ENCODE data around the gene PACSIN2. TPM values are rescaled to one million over a fixed set of nuclear protein-coding genes. Genes with fewer than 3 reads are reported as not detected.

The PACSIN2 gene
- total RNA-seq, 1 experiment from 2014 or later: 60.2 TPM

DNA sequence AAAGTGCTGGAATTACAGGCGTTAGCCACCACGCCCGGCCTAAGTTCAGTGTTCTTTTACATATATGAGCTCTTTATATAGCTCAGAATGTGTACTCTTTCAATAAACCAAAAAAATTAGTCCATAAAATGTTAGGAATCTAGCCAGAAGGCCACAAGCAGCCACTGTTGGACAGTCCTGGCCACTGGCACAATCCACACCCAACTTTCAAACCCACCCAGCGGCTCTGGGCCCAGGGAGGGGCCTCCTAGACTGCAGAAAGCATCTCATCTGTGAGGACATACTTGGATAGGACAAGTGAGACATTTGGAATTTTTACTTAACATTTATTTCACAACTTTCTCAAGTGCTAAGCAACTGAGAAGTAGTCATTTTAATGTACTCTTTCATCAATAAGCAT, 6.4 kb downstream of the PACSIN2 start:
- Histone ChIP-seq H3K4me1 (ENCODE audit: control insufficient read depth, insufficient read depth, low read length) (peaks cover 30% of the 10 kb centered on the region), H3K27me3 (ENCODE audit: control insufficient read depth, insufficient read depth, low read length) (no peaks in the 10 kb centered on the region), H3K9me3 (ENCODE audit: control insufficient read depth, insufficient read depth, low read depth, low read length) (no peaks in the 10 kb centered on the region), H3K36me3 (ENCODE audit: control insufficient read depth, insufficient read depth, low read length) (no peaks in the 10 kb centered on the region), H3K27ac (ENCODE audit: low read length) (no peak overlapping the region), H3K4me3 (ENCODE audit: low read depth in 2 of 2, low read length in 2 of 2) (no peak overlapping the region)
- DNase-seq (ENCODE audit: low read depth, low spot score) (no peak), ATAC-seq (no peak)
- CTCF ChIA-PET: interaction anchor here (0.6 kb wide), 1 partner anchor 11 kb away, joined by 3 read pairs; no protein-coding TSS in a partner anchor
- no TSS peak for BruUV-seq (replicated peaks)
- POLR2A ChIA-PET: no interaction called here
- intact Hi-C loops (cut with micrococcal nuclease; ENCODE audit: unreplicated experiment) (no loop called here), in situ Hi-C loops (cut with HindIII; ENCODE audit: low pct_unique_long_range_greater_than_20kb, low sequenced_read_pairs) (no loop called here)
- TF ChIP-seq TCF7L2 (IDR thresholded peaks at IDR 0.05; ENCODE audit: low read depth, low read length) (no peak), POLR2AphosphoS5 (IDR thresholded peaks at IDR 0.05; ENCODE audit: low read depth, low read length) (no peak), SIN3A (IDR thresholded peaks at IDR 0.05; ENCODE audit: borderline replicate concordance, insufficient read depth, low read depth, low read length) (no peak)
- TF ChIP-seq, protein P1, sequence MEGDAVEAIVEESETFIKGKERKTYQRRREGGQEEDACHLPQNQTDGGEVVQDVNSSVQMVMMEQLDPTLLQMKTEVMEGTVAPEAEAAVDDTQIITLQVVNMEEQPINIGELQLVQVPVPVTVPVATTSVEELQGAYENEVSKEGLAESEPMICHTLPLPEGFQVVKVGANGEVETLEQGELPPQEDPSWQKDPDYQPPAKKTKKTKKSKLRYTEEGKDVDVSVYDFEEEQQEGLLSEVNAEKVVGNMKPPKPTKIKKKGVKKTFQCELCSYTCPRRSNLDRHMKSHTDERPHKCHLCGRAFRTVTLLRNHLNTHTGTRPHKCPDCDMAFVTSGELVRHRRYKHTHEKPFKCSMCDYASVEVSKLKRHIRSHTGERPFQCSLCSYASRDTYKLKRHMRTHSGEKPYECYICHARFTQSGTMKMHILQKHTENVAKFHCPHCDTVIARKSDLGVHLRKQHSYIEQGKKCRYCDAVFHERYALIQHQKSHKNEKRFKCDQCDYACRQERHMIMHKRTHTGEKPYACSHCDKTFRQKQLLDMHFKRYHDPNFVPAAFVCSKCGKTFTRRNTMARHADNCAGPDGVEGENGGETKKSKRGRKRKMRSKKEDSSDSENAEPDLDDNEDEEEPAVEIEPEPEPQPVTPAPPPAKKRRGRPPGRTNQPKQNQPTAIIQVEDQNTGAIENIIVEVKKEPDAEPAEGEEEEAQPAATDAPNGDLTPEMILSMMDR (IDR thresholded peaks at IDR 0.05): no peak
- TF ChIP-seq, protein P2, sequence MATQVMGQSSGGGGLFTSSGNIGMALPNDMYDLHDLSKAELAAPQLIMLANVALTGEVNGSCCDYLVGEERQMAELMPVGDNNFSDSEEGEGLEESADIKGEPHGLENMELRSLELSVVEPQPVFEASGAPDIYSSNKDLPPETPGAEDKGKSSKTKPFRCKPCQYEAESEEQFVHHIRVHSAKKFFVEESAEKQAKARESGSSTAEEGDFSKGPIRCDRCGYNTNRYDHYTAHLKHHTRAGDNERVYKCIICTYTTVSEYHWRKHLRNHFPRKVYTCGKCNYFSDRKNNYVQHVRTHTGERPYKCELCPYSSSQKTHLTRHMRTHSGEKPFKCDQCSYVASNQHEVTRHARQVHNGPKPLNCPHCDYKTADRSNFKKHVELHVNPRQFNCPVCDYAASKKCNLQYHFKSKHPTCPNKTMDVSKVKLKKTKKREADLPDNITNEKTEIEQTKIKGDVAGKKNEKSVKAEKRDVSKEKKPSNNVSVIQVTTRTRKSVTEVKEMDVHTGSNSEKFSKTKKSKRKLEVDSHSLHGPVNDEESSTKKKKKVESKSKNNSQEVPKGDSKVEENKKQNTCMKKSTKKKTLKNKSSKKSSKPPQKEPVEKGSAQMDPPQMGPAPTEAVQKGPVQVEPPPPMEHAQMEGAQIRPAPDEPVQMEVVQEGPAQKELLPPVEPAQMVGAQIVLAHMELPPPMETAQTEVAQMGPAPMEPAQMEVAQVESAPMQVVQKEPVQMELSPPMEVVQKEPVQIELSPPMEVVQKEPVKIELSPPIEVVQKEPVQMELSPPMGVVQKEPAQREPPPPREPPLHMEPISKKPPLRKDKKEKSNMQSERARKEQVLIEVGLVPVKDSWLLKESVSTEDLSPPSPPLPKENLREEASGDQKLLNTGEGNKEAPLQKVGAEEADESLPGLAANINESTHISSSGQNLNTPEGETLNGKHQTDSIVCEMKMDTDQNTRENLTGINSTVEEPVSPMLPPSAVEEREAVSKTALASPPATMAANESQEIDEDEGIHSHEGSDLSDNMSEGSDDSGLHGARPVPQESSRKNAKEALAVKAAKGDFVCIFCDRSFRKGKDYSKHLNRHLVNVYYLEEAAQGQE (IDR thresholded peaks at IDR 0.05; ENCODE audit: insufficient read depth in 1 of 2, low read depth in 2 of 2, low read length in 1 of 2): no peak

DNA sequence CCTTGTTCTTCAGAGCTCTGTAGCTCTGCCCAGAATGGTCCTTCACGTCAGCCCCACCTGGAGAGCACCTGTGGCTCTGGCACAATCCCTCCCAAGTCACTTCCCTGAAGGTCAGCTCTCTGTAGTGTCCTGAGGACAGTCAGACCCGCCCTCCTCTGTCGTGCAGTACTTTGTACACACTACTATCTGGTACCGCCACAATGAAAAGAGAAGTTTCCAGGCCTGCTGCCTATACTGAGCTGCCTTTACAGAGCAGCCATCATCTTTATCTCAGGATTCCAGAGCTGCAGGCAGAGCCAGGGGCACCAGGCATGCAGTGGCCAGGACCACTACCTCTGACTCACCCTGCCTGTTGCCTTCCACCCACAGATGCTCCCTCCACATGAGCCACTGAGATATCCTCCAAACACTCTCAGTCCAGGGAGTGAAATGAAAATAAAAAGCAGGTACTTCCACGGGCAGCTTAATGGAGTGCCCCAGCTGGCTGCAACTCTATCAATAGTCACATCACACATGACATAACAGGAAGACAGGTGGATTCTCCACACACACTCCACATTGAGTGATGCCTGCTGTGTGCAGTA, 7.3 kb downstream of the PACSIN2 start:
- Histone ChIP-seq H3K27me3 (ENCODE audit: control insufficient read depth, insufficient read depth, low read length) (no peaks in the 10 kb centered on the region), H3K27ac (ENCODE audit: low read length) (no peak overlapping the region), H3K9me3 (ENCODE audit: control insufficient read depth, insufficient read depth, low read depth, low read length) (no peaks in the 10 kb centered on the region), H3K36me3 (ENCODE audit: control insufficient read depth, insufficient read depth, low read length) (no peaks in the 10 kb centered on the region), H3K4me1 (ENCODE audit: control insufficient read depth, insufficient read depth, low read length) (peaks cover 29% of the 10 kb centered on the region), H3K4me3 (ENCODE audit: low read depth in 2 of 2, low read length in 2 of 2) (no peak overlapping the region)
- ATAC-seq (no peak), DNase-seq (ENCODE audit: low read depth, low spot score) (no peak)
- TF ChIP-seq SIN3A (IDR thresholded peaks at IDR 0.05; ENCODE audit: borderline replicate concordance, insufficient read depth, low read depth, low read length): no peak
- TF ChIP-seq, protein P1 (IDR thresholded peaks at IDR 0.05): no peak
- no peak for TF ChIP-seq POLR2AphosphoS5 (IDR thresholded peaks at IDR 0.05; ENCODE audit: low read depth, low read length)
- TF ChIP-seq, protein P2 (IDR thresholded peaks at IDR 0.05; ENCODE audit: insufficient read depth in 1 of 2, low read depth in 2 of 2, low read length in 1 of 2): no peak
- no peak for TF ChIP-seq TCF7L2 (IDR thresholded peaks at IDR 0.05; ENCODE audit: low read depth, low read length)
- BruUV-seq (replicated peaks): no TSS peak
- in situ Hi-C loops (cut with HindIII; ENCODE audit: low pct_unique_long_range_greater_than_20kb, low sequenced_read_pairs): no loop called here
- intact Hi-C loops (cut with micrococcal nuclease; ENCODE audit: unreplicated experiment): no loop called here
- POLR2A ChIA-PET: no interaction called here
- CTCF ChIA-PET: interaction anchor here (0.6 kb wide), 2 partner anchors 10 to 41 kb away, joined by 3 read pairs; no protein-coding TSS in a partner anchor
